KMS-11 (cell line): ENCODE results near the gene KCTD19.
"Not testable (repeated sequence)": the region's sequence is repeated elsewhere in the genome, so short reads cannot be mapped to it uniquely, and the experiment has no call there.

Experiments
- H2AFZ ChIP-seq: fragments of 200-600 bp; sonication (generic); 2 replicates; pipeline ENCODE4 v1.6.1; 2016; ENCODE audit warnings: antibody characterized with exemption, mixed run types, low read depth
- H3K27ac ChIP-seq: fragments of 200-600 bp; sonication (generic); 2 replicates; pipeline ENCODE4 v1.6.1; 2016; ENCODE audit warnings: mild to moderate bottlenecking, mixed run types
- H3K27me3 ChIP-seq: fragments of 200-600 bp; sonication (generic); 2 replicates; pipeline ENCODE4 v1.6.1; 2017; ENCODE audit warnings: mild to moderate bottlenecking, low read depth, mixed run types, moderate library complexity; ENCODE audit not compliant: insufficient read depth
- H3K36me3 ChIP-seq: fragments of 200-600 bp; sonication (generic); 2 replicates; pipeline ENCODE4 v1.6.1; 2017; ENCODE audit warnings: mild to moderate bottlenecking, mixed run types; ENCODE audit not compliant: insufficient read depth
- H3K4me1 ChIP-seq: fragments of 200-600 bp; sonication (generic); 2 replicates; pipeline ENCODE4 v1.6.1; 2016; ENCODE audit warnings: mild to moderate bottlenecking, low read depth, mixed run types; ENCODE audit not compliant: poor library complexity, severe bottlenecking
- H3K4me2 ChIP-seq: fragments of 200-600 bp; sonication (generic); 2 replicates; pipeline ENCODE4 v1.7.0; 2016; ENCODE audit warnings: mild to moderate bottlenecking, mixed run types
- H3K4me3 ChIP-seq: fragments of 200-600 bp; sonication (generic); IDR thresholded peaks from 2 replicates; pipeline ENCODE4 v1.6.1; 2017; ENCODE audit warnings: low read depth, low read length, mixed read lengths; ENCODE audit not compliant: insufficient read depth
- H3K79me2 ChIP-seq: fragments of 200-600 bp; sonication (generic); 2 replicates; pipeline ENCODE4 v1.6.1; 2016; ENCODE audit warnings: low read depth, mixed run types; ENCODE audit not compliant: insufficient read depth
- H3K9ac ChIP-seq: fragments of 200-600 bp; sonication (generic); 2 replicates; pipeline ENCODE4 v1.6.1; 2016; ENCODE audit warnings: mild to moderate bottlenecking, mixed run types
- H4K20me1 ChIP-seq: fragments of 200-600 bp; sonication (generic); 2 replicates; pipeline ENCODE4 v1.6.1; 2016; ENCODE audit warnings: mild to moderate bottlenecking, mixed run types; ENCODE audit not compliant: insufficient read depth
- CTCF ChIP-seq: fragments of 200-600 bp; sonication (generic); conservative IDR thresholded peaks from 2 replicates; pipeline ENCODE4 v1.6.1; 2017; ENCODE audit warnings: low read depth, mild to moderate bottlenecking, antibody characterized with exemption, low read length, moderate library complexity, mixed read lengths

KCTD19 gene

GRCh38 chr16:67364600-67365235 is 38.2 kb upstream of the KCTD19 start:
- Histone ChIP-seq H3K27me3 (no peaks in the 10 kb centered on the region), H3K4me2 (no peak overlapping the region), H3K4me3 (no peak overlapping the region), H3K79me2 (no peaks in the 10 kb centered on the region), H4K20me1 (no peaks in the 10 kb centered on the region), H3K9ac (no peak overlapping the region), H3K4me1 (no peaks in the 10 kb centered on the region), H2AFZ (no peak overlapping the region), H3K27ac (no peak overlapping the region), H3K36me3 (no peaks in the 10 kb centered on the region)
- TF ChIP-seq CTCF, result no peak

- no peak overlapping the region for H3K27ac ChIP-seq
These were observed 34.5 kb upstream of the KCTD19 start for GRCh38 chr16:67361038-67361437.

GRCh38 chr16:67359540-67360269 is 33.2 kb upstream of the KCTD19 start:
- H4K20me1 ChIP-seq, H3K4me2 ChIP-seq, H3K4me1 ChIP-seq, H3K4me3 ChIP-seq, H3K27me3 ChIP-seq, H3K27ac ChIP-seq, H3K36me3 ChIP-seq, H3K9ac ChIP-seq, H2AFZ ChIP-seq, H3K79me2 ChIP-seq: not testable (repeated sequence)

More at GRCh38 chr16:67361038-67361437, 34.5 kb upstream of the KCTD19 start:
- Histone ChIP-seq H2AFZ (no peak overlapping the region), H3K9ac (no peak overlapping the region), H3K27me3 (no peaks in the 10 kb centered on the region), H3K79me2 (no peaks in the 10 kb centered on the region), H3K4me2 (no peak overlapping the region), H3K36me3 (no peaks in the 10 kb centered on the region), H3K4me1 (no peaks in the 10 kb centered on the region), H3K4me3 (no peak overlapping the region), H4K20me1 (no peaks in the 10 kb centered on the region)
- no peak for TF ChIP-seq CTCF

DNA sequence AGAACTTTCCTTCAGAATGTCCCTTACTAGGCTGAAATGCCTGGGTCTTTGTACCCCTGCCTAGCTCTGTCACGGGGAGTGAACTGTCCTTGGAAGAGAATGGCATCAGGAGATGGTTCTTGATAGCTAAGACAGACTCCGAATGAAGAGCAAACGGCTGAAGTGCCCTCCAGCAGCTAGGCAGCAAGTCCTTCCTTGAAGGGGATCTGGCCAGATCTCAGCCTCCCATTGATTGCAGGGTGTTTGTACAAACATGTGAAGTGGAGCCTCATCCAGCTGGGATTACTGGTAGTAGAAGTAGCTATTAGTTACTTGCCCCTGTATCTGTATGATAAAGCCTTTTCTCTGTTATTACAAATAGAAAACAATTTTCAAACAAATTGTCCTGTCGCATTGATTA is 31.0 kb upstream of the KCTD19 start:
- Histone ChIP-seq H4K20me1 (no peaks in the 10 kb centered on the region), H3K27me3 (no peaks in the 10 kb centered on the region), H3K4me1 (no peaks in the 10 kb centered on the region), H3K36me3 (no peaks in the 10 kb centered on the region), H3K4me3 (no peak overlapping the region), H3K4me2 (no peak overlapping the region), H3K9ac (no peak overlapping the region), H3K79me2 (no peaks in the 10 kb centered on the region), H2AFZ (no peak overlapping the region), H3K27ac (no peak overlapping the region)
- no peak for TF ChIP-seq CTCF

- no peak overlapping the region for H3K4me3 ChIP-seq
- no peaks in the 10 kb centered on the region for H4K20me1 ChIP-seq
- H3K36me3 ChIP-seq, result no peaks in the 10 kb centered on the region
- H3K27ac ChIP-seq, result no peak overlapping the region
- no peak for TF ChIP-seq CTCF
- H3K27me3 ChIP-seq, result no peaks in the 10 kb centered on the region
- no peaks in the 10 kb centered on the region for H3K79me2 ChIP-seq
- no peaks in the 10 kb centered on the region for H3K4me1 ChIP-seq
- H3K9ac ChIP-seq, result no peak overlapping the region
- H3K4me2 ChIP-seq, result no peak overlapping the region
- no peak overlapping the region for H2AFZ ChIP-seq
These were observed 29.9 kb upstream of the KCTD19 start for GRCh38 chr16:67356396-67356795.

DNA sequence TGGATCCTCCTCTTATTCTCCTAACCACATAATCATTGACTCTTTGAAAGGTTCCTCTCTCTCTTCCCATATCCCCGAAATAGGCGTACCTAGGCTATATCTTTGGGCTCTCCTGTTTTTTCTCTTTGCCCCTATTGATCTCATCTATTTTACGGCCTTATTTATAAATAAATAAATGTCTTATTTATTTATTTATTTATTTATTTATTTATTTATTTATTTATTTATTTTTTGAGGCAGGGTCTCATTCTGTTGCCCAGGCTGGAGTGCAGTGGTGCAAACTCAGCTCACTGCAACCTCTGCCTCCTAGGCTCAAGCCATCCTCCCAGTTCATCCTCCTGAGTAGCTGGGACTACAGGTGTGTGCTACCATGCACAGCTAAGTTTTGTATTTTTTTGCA is 25.9 kb upstream of the KCTD19 start:
- H3K4me2 ChIP-seq, H3K36me3 ChIP-seq, H4K20me1 ChIP-seq, H3K4me1 ChIP-seq, H3K9ac ChIP-seq, H3K27ac ChIP-seq, H3K27me3 ChIP-seq, H3K4me3 ChIP-seq, H3K79me2 ChIP-seq, H2AFZ ChIP-seq: not testable (repeated sequence)
